GM21381 (cell line): ENCODE data around the gene ABI3.
"Not testable (repeated sequence)": the region's sequence is repeated elsewhere in the genome, so short reads cannot be mapped to it uniquely, and the experiment has no call there.

Experiments used
- ATAC-seq: cut with Tn5 transposase; IDR thresholded peaks from one replicate; pipeline ENCODE4 v1.9.1; 2021; ENCODE audit warnings: mild to moderate bottlenecking, moderate library complexity; ENCODE audit not compliant: unreplicated experiment

Gene ABI3

GRCh38 chr17:49210158-49211029 lies at the start of gene ABI3, which contains the start of gene GNGT2:
ABI3 (plus strand) TSS chr17:49210707; CDS start chr17:49210725, 18 bp downstream.
GNGT2 (minus strand) TSS chr17:49210574; CDS start chr17:49207422, 3,152 bp downstream.
- ATAC-seq = peak; percentile 70

- no peak for ATAC-seq
Observed at GRCh38 chr17:49162866-49163265, 47.6 kb upstream of the ABI3 start.

- no peak for ATAC-seq
Observed at GRCh38 chr17:49165143-49165542, 45.4 kb upstream of the ABI3 start.

- no peak for ATAC-seq
Observed at GRCh38 chr17:49168706-49169105, 41.8 kb upstream of the ABI3 start.

- no peak for ATAC-seq
Observed at GRCh38 chr17:49170216-49170615, 40.3 kb upstream of the ABI3 start.

- not testable (repeated sequence) for ATAC-seq
Observed at GRCh38 chr17:49170711-49171110, 39.8 kb upstream of the ABI3 start.

- ATAC-seq = not testable (repeated sequence)
Observed at GRCh38 chr17:49175978-49176377, 34.5 kb upstream of the ABI3 start.

GRCh38 chr17:49180303-49180702 lies 30.2 kb upstream of the ABI3 start:
- no peak for ATAC-seq

- ATAC-seq = no peak
Observed at GRCh38 chr17:49180998-49181635, 29.4 kb upstream of the ABI3 start.

- no peak for ATAC-seq
Observed at GRCh38 chr17:49183341-49183740, 27.2 kb upstream of the ABI3 start.

GRCh38 chr17:49183801-49184200 lies 26.7 kb upstream of the ABI3 start:
- ATAC-seq = no peak

GRCh38 chr17:49184522-49184921 lies 26.0 kb upstream of the ABI3 start:
- ATAC-seq = not testable (repeated sequence)

GRCh38 chr17:49185381-49185780 lies 25.1 kb upstream of the ABI3 start:
- ATAC-seq = not testable (repeated sequence)

GRCh38 chr17:49187301-49187700 lies 23.2 kb upstream of the ABI3 start:
- no peak for ATAC-seq

GRCh38 chr17:49190932-49191331 lies 19.6 kb upstream of the ABI3 start:
- no peak for ATAC-seq

- peak; percentile 7 for ATAC-seq
Observed at GRCh38 chr17:49191409-49191916, 19.0 kb upstream of the ABI3 start.

GRCh38 chr17:49191917-49192741 lies 18.4 kb upstream of the ABI3 start:
- peak; percentile 36 for ATAC-seq

GRCh38 chr17:49193513-49194296 lies 16.8 kb upstream of the ABI3 start:
- no peak for ATAC-seq

- ATAC-seq = no peak
Observed at GRCh38 chr17:49194297-49194607, 16.3 kb upstream of the ABI3 start.

GRCh38 chr17:49195751-49196150 lies 14.8 kb upstream of the ABI3 start:
- no peak for ATAC-seq
